GM19463 (cell line): ENCODE measurements around the gene PATZ1.
"Not testable (repeated sequence)": the region's sequence is repeated elsewhere in the genome, so short reads cannot be mapped to it uniquely, and the experiment has no call there.

Source experiments
- ATAC-seq: cut with Tn5 transposase; IDR thresholded peaks from one replicate; pipeline ENCODE4 v1.9.1; 2021; ENCODE audit warnings: mild to moderate bottlenecking, moderate library complexity; ENCODE audit not compliant: unreplicated experiment

Gene PATZ1

GRCh38 chr22:31346255-31346732 lies at the start of gene PATZ1:
PATZ1 (minus strand) TSS chr22:31346346; CDS start chr22:31345602, 744 bp downstream.
- peak; percentile 24 for ATAC-seq

GRCh38 chr22:31394326-31394725 lies 48.2 kb upstream of the PATZ1 start:
- no peak for ATAC-seq

GRCh38 chr22:31393893-31394292 lies 47.7 kb upstream of the PATZ1 start:
- ATAC-seq, result no peak

GRCh38 chr22:31378651-31379050 lies 32.5 kb upstream of the PATZ1 start:
- ATAC-seq, result not testable (repeated sequence)

GRCh38 chr22:31378123-31378522 lies 32.0 kb upstream of the PATZ1 start:
- ATAC-seq, result no peak

- ATAC-seq, result no peak
Measured at GRCh38 chr22:31377612-31378011, 31.5 kb upstream of the PATZ1 start.

- ATAC-seq, result no peak
Measured at GRCh38 chr22:31367426-31367825, 21.3 kb upstream of the PATZ1 start.

- no peak for ATAC-seq
Measured at GRCh38 chr22:31363885-31364465, 17.8 kb upstream of the PATZ1 start.

- no peak for ATAC-seq
Measured at GRCh38 chr22:31361743-31362142, 15.6 kb upstream of the PATZ1 start.

- ATAC-seq, result no peak
Measured at GRCh38 chr22:31360029-31360428, 13.9 kb upstream of the PATZ1 start.

- ATAC-seq, result no peak
Measured at GRCh38 chr22:31354515-31354914, 8.4 kb upstream of the PATZ1 start.

GRCh38 chr22:31350410-31350863 lies 4.3 kb upstream of the PATZ1 start:
- no peak for ATAC-seq

GRCh38 chr22:31349960-31350359 lies 3.8 kb upstream of the PATZ1 start:
- ATAC-seq, result no peak

- no peak for ATAC-seq
Measured at GRCh38 chr22:31348766-31349165, 2.6 kb upstream of the PATZ1 start.

- not testable (repeated sequence) for ATAC-seq
Measured at GRCh38 chr22:31348009-31348337, 1.8 kb upstream of the PATZ1 start.

- ATAC-seq, result no peak
Measured at GRCh38 chr22:31347251-31348008, 1.3 kb upstream of the PATZ1 start.

- no peak for ATAC-seq
Measured at GRCh38 chr22:31346733-31347250, 646 bp upstream of the PATZ1 start.

- peak; percentile 49 for ATAC-seq
Measured at GRCh38 chr22:31345331-31346254, 553 bp downstream of the PATZ1 start.

- ATAC-seq, result no peak
Measured at GRCh38 chr22:31344578-31345330, 1.4 kb downstream of the PATZ1 start.

GRCh38 chr22:31344256-31344577 lies 1.9 kb downstream of the PATZ1 start:
- no peak for ATAC-seq
